GM19324 (cell line): ENCODE data around the gene ADAM33.

Experiments
- ATAC-seq: cut with Tn5 transposase; IDR thresholded peaks from one replicate; pipeline ENCODE4 v1.9.1; 2021; ENCODE audit warnings: mild to moderate bottlenecking, moderate library complexity; ENCODE audit not compliant: unreplicated experiment, low FRiP score

The ADAM33 gene

GRCh38 chr20:3690413-3690812 is 8.6 kb upstream of the ADAM33 start:
- no peak for ATAC-seq

GRCh38 chr20:3689978-3690377 is 8.2 kb upstream of the ADAM33 start:
- no peak for ATAC-seq

GRCh38 chr20:3687655-3688054 is 5.8 kb upstream of the ADAM33 start:
- ATAC-seq = no peak

- ATAC-seq = no peak
Measured at GRCh38 chr20:3686867-3687321, 5.1 kb upstream of the ADAM33 start.

GRCh38 chr20:3686421-3686820 is 4.6 kb upstream of the ADAM33 start:
- no peak for ATAC-seq

- ATAC-seq = no peak
Measured at GRCh38 chr20:3685341-3685740, 3.5 kb upstream of the ADAM33 start.

GRCh38 chr20:3681352-3681930 is 369 bp downstream of the ADAM33 start:
- ATAC-seq = no peak

- ATAC-seq = no peak
Measured at GRCh38 chr20:3680701-3681351, 984 bp downstream of the ADAM33 start.

- ATAC-seq = no peak
Measured at GRCh38 chr20:3679749-3680700, 1.8 kb downstream of the ADAM33 start.

- ATAC-seq = no peak
Measured at GRCh38 chr20:3678856-3679720, 2.7 kb downstream of the ADAM33 start.

GRCh38 chr20:3678198-3678597 is 3.6 kb downstream of the ADAM33 start:
- ATAC-seq = no peak

GRCh38 chr20:3677733-3678132 is 4.1 kb downstream of the ADAM33 start:
- ATAC-seq = no peak

GRCh38 chr20:3674995-3675900 is 6.6 kb downstream of the ADAM33 start:
- no peak for ATAC-seq

- no peak for ATAC-seq
Measured at GRCh38 chr20:3674447-3674846, 7.4 kb downstream of the ADAM33 start.

GRCh38 chr20:3673221-3674070 is 8.4 kb downstream of the ADAM33 start:
- no peak for ATAC-seq

GRCh38 chr20:3672547-3673171 is 9.2 kb downstream of the ADAM33 start:
- ATAC-seq = no peak

GRCh38 chr20:3671986-3672546 is 9.7 kb downstream of the ADAM33 start:
- no peak for ATAC-seq

- ATAC-seq = no peak
Measured at GRCh38 chr20:3670945-3671344, 10.9 kb downstream of the ADAM33 start.
